ENCODE results near the gene TMEM272.

TMEM272 gene, protein sequence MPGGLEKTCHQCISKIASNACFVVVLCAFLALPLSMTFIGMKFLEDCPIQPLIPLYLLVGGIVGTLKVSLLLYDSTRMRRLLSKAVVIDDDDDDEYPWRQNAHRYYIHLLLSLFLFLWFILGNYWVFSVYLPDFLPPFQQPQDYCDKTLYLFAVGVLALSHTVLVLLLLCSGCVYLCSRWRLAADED

GRCh38 chr13:51844862-51845573, at the start of gene TMEM272:
TMEM272 (minus strand) TSS chr13:51845177; CDS start chr13:51838530, 6,647 bp downstream.
- DNase-seq = peak; percentile 54

DNA sequence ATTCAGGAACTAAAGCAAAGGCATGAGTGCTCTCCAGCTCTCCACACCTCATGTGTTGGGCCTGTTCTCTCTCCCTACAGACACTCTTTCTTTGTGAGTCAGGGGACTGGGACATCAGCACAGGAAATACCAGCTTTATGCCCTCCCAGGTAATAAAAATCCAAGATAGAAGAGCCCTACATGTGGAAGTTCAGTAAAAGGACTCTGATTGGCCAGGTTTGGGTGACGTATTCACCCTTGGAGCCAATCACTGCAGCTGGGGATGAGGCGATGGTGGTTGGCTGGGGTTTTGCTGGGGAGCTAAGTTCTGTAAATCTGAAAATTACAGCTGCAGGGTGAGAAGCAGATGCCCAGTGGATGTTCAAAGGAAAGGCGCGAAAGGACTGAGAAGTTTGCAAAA, 49.3 kb upstream of the TMEM272 start:
- no peak for DNase-seq

- DNase-seq = no peak
These were observed 47.7 kb upstream of the TMEM272 start for GRCh38 chr13:51892657-51893056.

DNA sequence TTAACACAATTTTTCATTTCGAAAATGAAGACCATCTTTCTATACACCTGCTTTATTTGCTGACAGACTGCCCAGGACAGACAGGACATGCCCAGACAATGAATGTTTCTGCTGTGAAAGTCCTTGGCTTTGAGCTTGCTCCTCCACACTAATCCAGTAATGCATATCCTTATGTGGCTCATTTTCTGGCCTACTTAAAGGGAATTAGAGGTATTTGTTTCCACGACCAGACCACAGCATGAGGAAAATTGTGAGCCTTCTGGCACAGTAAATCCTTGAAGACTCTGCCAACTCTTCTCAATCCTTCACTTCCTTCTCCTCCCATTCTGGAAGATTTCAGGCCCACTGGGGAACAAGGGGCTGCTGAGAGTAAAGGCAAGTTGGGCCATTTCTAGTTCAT, 42.5 kb upstream of the TMEM272 start:
- no peak for DNase-seq

DNA sequence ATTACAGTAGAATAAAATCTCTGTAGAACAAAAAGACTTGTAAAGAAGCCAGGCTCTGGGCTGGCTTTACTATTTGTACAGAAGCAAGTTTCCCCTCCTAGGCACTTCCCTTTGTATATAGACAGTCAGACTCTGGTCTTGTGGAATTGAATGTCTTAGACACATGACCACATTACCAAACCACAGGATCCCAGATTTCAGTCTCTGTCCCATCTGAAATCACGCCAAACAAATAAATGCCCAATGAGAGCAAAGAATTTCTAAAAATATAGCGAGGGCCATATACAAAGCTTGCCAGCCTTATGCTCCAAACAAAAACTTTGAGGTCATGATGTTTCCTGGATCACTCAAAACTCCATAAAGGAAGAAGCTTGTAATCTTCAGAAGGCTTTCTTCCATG, 40.7 kb upstream of the TMEM272 start:
- DNase-seq = no peak

- no peak for DNase-seq
These were observed 38.2 kb upstream of the TMEM272 start for GRCh38 chr13:51883226-51883600.

GRCh38 chr13:51882570-51883225, 37.7 kb upstream of the TMEM272 start:
- no peak for DNase-seq

DNA sequence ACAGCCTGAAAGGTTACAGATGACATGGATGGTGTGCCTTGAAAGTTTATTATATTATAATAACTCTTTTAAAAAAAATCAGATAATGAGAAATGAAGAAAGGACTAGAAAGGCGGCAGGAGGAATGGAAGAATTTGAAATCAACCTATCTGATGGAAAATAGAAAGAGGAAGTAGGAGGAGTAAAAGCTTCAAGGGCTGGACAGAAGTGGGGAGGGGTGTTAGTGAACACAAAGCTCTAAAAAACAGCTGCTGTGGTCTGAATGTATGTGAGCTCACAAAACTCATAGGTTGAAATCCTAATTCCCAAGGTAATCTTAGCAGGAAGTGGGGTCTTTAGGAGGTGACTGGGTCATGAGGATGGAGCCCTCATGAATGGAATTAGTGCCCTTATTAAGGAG, 36.3 kb upstream of the TMEM272 start:
- no peak for DNase-seq

DNA sequence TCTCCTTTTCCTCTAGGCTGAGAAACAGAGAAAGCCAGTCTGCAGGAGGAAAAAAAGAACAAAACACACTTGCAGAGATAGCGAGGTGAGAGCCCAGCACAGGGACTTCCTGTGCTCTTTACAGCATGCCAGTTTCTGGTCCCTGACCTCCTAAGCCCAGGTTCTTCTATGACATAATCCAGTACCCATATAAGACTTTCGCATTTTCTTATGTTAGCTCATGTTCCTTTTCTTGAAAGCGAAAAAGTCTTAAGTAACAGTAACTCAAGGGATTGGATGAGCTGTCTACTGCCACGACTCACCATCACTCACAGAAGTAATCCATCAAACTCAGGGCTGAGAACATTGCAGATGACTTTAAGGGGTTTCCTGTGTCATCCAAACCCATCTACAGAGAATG, 34.2 kb upstream of the TMEM272 start:
- no peak for DNase-seq

- no peak for DNase-seq
These were observed 29.7 kb upstream of the TMEM272 start for GRCh38 chr13:51874651-51875050.

DNA sequence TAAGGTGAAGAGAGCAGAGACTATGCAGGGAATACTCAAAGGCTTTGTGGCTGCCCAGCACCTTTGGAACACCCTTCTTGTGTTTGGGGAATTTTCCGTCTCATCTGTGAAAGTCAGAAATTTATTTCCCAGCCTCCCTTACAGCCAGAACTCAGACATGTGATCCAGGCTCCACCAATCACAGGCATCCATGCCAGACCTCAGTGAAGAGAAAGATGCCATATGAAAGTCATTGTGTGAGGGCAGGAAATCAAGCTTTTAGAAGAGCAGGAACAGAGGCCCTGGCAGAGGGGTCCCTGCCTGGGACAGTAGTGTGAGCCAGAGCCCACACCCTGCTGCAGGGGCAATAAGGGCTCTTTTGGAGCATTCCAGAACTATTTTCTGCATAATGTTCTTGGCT, 28.9 kb upstream of the TMEM272 start:
- no peak for DNase-seq

DNA sequence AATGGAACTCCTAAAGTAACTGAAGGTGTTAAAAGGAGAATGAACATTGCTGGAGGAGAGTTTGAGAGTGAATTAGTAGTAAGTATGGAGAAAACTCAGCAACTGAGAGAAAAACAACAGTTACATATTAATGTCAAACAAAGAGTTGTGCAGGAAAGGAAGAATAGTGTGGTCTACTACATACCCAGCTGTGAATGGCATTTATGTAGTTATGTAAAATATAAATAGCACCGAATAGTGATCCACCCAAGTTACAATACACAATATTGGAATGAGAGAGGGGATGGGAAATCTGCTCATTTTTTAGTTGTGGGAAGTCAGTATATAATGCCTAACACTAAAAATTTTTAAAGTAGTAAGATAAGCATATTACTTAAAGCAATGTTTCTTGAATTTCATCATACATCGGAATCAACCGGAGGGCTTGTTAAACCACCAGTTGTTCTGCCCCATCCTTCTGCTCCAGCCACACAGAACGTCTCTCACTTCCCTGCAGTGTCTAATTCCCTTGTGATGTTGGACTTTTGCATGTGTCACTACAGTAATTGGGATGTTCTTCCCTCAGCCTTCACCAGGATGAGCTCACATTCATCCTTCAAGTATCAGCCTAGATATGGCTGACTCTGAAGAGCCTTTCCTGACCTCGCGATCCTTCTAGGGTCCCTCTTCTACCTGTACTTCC, 28.3 kb upstream of the TMEM272 start:
- no peak for DNase-seq

DNA sequence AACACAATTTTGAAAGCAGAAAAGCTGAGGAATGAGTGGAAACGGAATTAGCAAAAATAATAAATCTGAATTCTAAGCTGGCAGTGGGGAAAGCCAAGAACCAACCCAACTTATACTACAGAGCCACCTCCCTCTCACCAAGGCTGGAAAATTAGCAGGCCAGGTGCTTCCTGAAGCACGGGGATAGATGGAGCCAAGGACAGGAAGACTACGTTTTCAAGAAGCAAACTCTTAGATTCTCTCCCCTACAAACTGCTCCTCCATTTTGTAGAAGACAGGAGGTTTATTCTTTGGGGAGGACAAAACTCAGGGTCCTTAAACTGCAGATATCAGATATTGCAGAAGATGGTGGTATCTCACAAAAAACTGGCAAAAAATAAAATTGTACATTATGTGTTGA, 25.6 kb upstream of the TMEM272 start:
- DNase-seq = no peak

DNA sequence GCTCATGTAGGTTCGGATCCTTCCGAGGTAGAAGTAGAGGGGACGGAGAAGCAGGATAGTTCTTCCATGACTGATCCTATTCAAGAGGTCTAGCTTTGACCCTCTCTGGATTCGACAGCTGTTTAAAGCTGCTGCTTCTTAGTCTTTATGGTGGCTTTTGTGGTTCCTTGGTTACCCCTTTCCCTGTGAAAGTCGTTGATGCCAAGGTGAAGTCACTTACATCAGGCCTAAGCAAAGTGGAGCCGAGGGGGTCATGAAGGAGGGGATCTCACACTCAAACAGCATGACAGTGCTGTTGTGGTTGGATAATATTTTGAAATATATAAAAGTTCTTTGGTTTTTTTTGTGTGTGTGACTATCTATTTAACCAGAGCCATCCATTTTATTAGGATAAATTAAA, 24.9 kb upstream of the TMEM272 start:
- no peak for DNase-seq

DNA sequence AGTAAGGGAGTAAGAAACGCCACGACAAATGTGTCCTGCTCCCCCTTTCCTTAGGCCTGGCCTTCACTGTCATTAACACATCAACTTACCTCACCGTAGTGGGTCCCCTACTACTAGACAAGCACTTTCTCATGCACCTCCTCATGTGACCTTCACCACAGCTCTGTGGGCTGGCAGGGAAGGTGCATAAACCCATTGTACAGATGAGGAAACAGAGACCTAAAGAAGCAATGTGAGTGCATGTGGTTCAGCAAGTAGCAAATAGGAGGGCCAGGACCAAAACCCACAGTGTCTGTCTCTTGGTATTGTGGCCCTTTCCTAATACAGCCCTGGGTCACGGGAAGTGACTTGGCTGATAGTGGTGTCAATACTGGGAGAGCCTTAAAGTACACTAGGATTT, 22.1 kb upstream of the TMEM272 start:
- DNase-seq = no peak

DNA sequence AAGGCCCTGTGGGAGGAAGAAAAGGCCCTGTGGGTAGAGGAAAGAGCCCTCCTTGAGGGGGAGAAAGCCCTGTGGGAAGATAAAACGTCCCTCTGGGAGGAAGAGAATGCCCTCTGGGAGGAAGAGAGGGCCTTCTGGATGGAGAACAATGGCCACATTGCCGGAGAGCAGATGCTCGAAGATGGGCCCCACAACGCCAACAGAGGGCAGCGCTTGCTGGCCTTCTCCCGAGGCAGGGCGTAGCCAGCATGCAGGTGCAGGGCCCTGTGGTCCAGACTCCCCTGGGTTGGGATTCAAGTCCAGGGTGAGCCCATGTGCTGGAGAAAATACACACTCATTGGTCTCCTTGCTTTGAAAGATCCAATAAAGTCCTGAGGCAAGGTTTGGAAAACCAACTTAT, 20.9 kb upstream of the TMEM272 start:
- no peak for DNase-seq

DNA sequence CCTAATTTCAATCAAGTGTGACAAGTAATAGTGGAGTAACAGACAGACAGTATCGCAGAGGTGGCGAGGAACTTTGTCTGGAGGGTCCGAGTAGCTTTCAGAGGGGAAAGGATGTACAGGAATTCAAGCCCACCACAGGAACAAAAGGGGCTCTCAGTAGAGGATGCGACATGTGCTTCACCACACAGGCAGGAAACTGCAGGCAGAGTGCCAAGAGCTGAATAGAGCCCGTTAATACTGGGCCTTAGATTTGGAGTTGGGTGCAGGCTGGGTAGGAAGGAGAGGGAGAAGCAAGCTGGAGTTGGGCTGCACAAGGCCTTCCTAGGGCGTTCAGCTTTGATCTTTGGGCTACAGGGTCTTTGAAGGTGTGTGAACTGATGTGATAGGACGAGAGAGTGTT, 18.0 kb upstream of the TMEM272 start:
- no peak for DNase-seq

DNA sequence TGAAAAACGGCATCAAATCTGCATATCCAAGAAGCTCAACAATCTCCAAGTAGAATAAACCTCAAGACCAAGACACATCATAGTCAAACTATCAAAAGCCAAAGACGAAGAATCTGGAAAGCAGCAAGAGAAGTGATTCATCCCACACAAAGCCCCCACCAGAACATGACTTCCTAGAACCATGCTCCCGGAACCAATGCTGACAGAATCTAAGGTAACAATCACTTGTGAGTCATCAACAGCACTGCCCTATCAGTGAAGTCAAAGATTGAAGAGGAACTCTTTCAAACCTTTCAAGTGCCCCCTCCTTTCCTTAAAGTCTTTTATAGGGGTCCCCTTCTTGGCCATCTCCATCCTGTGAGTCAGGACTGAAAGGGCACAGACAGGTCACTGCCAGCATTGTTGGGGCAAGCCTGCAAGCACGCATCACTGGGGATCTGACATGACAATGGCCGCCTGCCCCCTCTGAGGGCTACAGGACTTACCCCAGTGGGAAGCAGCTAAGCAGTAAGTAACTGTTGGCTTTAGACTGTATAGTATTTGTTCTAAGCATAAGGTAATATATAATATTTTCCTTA, 16.8 kb upstream of the TMEM272 start, which contains the start of gene CCDC70:
TSS of gene CCDC70 (plus strand) at position 247 of the 578 bp plus-strand sequence. CDS start 3,443 bp downstream, outside the sequence.
- DNase-seq = no peak

GRCh38 chr13:51858433-51859247, 13.7 kb upstream of the TMEM272 start:
- no peak for DNase-seq

GRCh38 chr13:51856998-51857397, 12.0 kb upstream of the TMEM272 start:
- no peak for DNase-seq

- no peak for DNase-seq
These were observed 11.2 kb upstream of the TMEM272 start for GRCh38 chr13:51856027-51856736.

Measured in NCI-H1092 (cell line).